Measurements from ENCODE around the gene PROSER3.

The PROSER3 gene

DNA sequence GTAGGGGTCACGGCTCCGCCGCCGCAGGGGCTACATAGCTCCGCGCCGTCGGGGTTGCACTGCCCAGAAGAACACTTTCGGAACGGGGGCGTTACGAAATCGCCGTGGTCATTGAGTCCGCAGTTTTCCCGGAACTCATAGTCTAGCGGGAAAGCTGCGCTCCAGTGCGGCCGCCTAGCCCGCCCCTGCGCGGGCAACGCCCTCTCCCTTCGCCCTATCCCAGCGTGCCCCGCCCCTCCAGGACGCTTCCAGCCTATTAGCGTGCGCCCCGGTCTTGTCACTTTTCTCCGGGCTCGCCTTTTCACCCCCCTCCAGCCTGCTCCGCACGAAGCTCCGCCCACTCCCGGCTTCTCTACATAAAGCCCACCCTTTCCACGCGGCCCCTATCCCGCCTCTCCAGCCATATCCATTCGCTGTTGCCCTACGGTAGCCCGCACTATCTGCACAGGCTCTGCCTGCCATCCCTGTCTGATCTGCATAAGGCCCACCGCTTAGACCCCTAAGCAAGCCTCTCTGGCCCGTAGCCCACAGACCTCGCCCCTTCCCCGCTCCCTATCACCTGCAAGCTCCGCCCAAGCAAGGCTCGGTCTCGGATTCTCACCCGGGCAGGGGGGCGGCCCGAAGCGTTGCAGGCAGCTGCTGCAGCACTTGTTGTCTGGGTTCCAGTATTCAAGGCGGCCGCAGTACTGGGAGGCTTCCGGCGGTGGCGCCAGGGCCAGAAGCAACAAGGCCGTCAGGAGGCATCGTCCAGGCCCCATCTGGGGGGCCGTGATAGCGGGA is 17.4 kb upstream of the PROSER3 start:
- Histone ChIP-seq H3K27me3 (ENCODE audit: control insufficient read depth, low read length) (no peaks in the 10 kb centered on the region), H3K4me2 (ENCODE audit: low read length) (peak overlapping the region; percentile 95), H3K79me2 (ENCODE audit: control insufficient read depth, low read length) (peaks cover under 1% of the 10 kb centered on the region), H4K20me1 (ENCODE audit: control insufficient read depth, insufficient read depth, low read depth, low read length) (no peaks in the 10 kb centered on the region), H3K4me3 (ENCODE audit: low read length) (peak overlapping the region; percentile 87), H3K27ac (ENCODE audit: low read depth, low read length) (peak overlapping the region; percentile 67), H3F3A (ENCODE audit: control insufficient read depth, insufficient read depth) (peaks cover 16% of the 10 kb centered on the region), H3K36me3 (ENCODE audit: control insufficient read depth, low read length) (peaks cover 38% of the 10 kb centered on the region), H3K4me1 (ENCODE audit: control insufficient read depth, low read length) (peaks cover 50% of the 10 kb centered on the region), H3K9me2 (replicated peaks; ENCODE audit: control insufficient read depth, low read length) (no peaks in the 10 kb centered on the region), H3K9me3 (ENCODE audit: control insufficient read depth, insufficient read depth, low read length) (peaks cover 5% of the 10 kb centered on the region; the same call in 1 of the 2 replicates)
- TF ChIP-seq EZH2phosphoT487 (IDR thresholded peaks at IDR 0.05; ENCODE audit: borderline replicate concordance, low read length), result no peak
- TF ChIP-seq, protein P1, sequence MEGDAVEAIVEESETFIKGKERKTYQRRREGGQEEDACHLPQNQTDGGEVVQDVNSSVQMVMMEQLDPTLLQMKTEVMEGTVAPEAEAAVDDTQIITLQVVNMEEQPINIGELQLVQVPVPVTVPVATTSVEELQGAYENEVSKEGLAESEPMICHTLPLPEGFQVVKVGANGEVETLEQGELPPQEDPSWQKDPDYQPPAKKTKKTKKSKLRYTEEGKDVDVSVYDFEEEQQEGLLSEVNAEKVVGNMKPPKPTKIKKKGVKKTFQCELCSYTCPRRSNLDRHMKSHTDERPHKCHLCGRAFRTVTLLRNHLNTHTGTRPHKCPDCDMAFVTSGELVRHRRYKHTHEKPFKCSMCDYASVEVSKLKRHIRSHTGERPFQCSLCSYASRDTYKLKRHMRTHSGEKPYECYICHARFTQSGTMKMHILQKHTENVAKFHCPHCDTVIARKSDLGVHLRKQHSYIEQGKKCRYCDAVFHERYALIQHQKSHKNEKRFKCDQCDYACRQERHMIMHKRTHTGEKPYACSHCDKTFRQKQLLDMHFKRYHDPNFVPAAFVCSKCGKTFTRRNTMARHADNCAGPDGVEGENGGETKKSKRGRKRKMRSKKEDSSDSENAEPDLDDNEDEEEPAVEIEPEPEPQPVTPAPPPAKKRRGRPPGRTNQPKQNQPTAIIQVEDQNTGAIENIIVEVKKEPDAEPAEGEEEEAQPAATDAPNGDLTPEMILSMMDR (IDR thresholded peaks at IDR 0.05; ENCODE audit: low read depth, low read length, poor library complexity, severe bottlenecking), result peak; percentile 60

DNA sequence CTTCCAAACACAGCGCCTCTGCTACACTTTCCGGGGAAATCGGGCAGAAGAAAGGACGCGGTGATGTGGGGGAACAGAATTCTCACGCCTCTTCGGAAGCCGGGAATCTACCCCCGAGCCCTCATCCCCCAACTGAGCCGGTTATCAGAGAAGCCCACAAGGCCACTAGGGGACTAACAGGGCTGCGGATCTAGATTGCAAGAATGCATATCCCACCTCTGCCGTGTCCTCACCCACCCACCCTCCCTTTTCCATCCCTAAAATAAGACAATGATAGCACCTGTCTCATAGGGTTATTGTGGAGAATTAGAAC is 16.8 kb upstream of the PROSER3 start:
- no peaks in the 10 kb centered on the region for H3K27me3 ChIP-seq (ENCODE audit: control insufficient read depth, low read length)
- no peaks in the 10 kb centered on the region for H4K20me1 ChIP-seq (ENCODE audit: control insufficient read depth, insufficient read depth, low read depth, low read length)
- peak overlapping the region; percentile 87 for H3K4me3 ChIP-seq (ENCODE audit: low read length)
- no peaks in the 10 kb centered on the region for H3K9me2 ChIP-seq (replicated peaks; ENCODE audit: control insufficient read depth, low read length)
- peaks cover 5% of the 10 kb centered on the region; the same call in 1 of the 2 replicates for H3K9me3 ChIP-seq (ENCODE audit: control insufficient read depth, insufficient read depth, low read length)
- H3K27ac ChIP-seq (ENCODE audit: low read depth, low read length), result peak overlapping the region; percentile 67
- peaks cover 53% of the 10 kb centered on the region for H3K4me1 ChIP-seq (ENCODE audit: control insufficient read depth, low read length)
- peaks cover 6% of the 10 kb centered on the region for H3K79me2 ChIP-seq (ENCODE audit: control insufficient read depth, low read length)
- no peak for TF ChIP-seq EZH2phosphoT487 (IDR thresholded peaks at IDR 0.05; ENCODE audit: borderline replicate concordance, low read length)
- TF ChIP-seq, protein P1 (IDR thresholded peaks at IDR 0.05; ENCODE audit: low read depth, low read length, poor library complexity, severe bottlenecking), result peak; percentile 19
- H3F3A ChIP-seq (ENCODE audit: control insufficient read depth, insufficient read depth), result peaks cover 15% of the 10 kb centered on the region
- H3K36me3 ChIP-seq (ENCODE audit: control insufficient read depth, low read length), result peaks cover 37% of the 10 kb centered on the region
- H3K4me2 ChIP-seq (ENCODE audit: low read length), result peak overlapping the region; percentile 95

DNA sequence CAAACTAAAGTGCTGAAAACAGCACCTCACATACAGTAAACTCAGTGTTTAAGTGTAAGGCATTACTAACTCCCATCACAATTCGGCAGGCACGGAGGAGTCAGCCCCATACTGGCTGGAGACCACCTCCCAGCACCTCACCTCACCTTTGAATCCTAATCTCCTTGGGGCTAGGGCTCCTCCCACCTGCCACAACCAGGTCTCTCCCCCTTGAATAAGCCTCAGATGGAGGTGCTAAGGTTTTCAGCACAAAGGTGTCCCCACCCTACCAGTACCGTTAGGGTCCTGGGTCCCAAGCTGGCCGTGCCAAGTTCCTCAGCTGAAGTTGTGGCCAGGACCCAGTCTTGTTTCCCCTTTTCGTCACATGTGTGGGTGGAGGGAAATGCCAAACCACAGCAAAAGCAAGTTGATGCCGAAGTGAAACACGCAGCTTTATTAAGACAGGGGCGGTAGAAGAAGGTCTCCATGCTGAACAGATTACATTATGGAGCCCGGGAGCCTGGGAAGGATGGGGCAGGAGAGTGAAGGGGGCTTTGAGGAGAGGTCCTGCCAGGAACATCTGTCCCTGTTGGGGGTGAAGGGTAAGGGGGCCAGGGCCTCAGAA is 15.8 kb upstream of the PROSER3 start, which contains the start of gene IGFLR1:
Gene IGFLR1 (minus strand): TSS at position 332 of the 604 bp plus-strand sequence. CDS start 1,272 bp downstream, outside the sequence.
- Histone ChIP-seq H3K4me3 (ENCODE audit: low read length) (peak within 1 kb of the TSS; percentile 87; the same call in 1 of the 2 replicates), H4K20me1 (ENCODE audit: control insufficient read depth, insufficient read depth, low read depth, low read length) (no peaks in the 10 kb centered on the region), H3K9me2 (replicated peaks; ENCODE audit: control insufficient read depth, low read length) (no peaks in the 10 kb centered on the region), H3K79me2 (ENCODE audit: control insufficient read depth, low read length) (peaks cover 10% of the 10 kb centered on the region), H3F3A (ENCODE audit: control insufficient read depth, insufficient read depth) (peaks cover 9% of the 10 kb centered on the region), H3K27ac (ENCODE audit: low read depth, low read length) (no peak within 1 kb of the TSS; the same call in 1 of the 2 replicates), H3K9me3 (ENCODE audit: control insufficient read depth, insufficient read depth, low read length) (peaks cover 5% of the 10 kb centered on the region; the same call in 1 of the 2 replicates), H3K4me2 (ENCODE audit: low read length) (peak within 1 kb of the TSS; percentile 95), H3K27me3 (ENCODE audit: control insufficient read depth, low read length) (no peaks in the 10 kb centered on the region), H3K4me1 (ENCODE audit: control insufficient read depth, low read length) (peaks cover 47% of the 10 kb centered on the region), H3K36me3 (ENCODE audit: control insufficient read depth, low read length) (peaks cover 27% of the 10 kb centered on the region)
- TF ChIP-seq, protein P1 (IDR thresholded peaks at IDR 0.05; ENCODE audit: low read depth, low read length, poor library complexity, severe bottlenecking), result no peak
- TF ChIP-seq EZH2phosphoT487 (IDR thresholded peaks at IDR 0.05; ENCODE audit: borderline replicate concordance, low read length), result no peak
